ENCODE results near the gene OAT. TPM values are rescaled to one million over a fixed set of nuclear protein-coding genes. Genes with fewer than 3 reads are reported as not detected.

Gene OAT
- total and polyA plus RNA-seq, 2 donors (not counting 3 experiments of a cell fraction or from before 2014, with no cell fraction given): 69.9 to 90.8 TPM

- CTCF ChIA-PET: interaction anchor here (0.6 kb wide), 1 partner anchor 14 kb away, joined by 3 read pairs; no protein-coding TSS in a partner anchor
- H2AFZ ChIP-seq (ENCODE audit: low read depth, low read length): no peak overlapping the region
Measured at GRCh38 chr10:124428207-124428777, 9.6 kb upstream of the OAT start.

More at GRCh38 chr10:124428207-124428777, 9.6 kb upstream of the OAT start:
- H3K9me1 ChIP-seq (replicated peaks; ENCODE audit: control insufficient read depth, extremely low read depth, insufficient read depth, low read length): no peaks in the 10 kb centered on the region
- H4K20me1 ChIP-seq (replicated peaks; ENCODE audit: control insufficient read depth, extremely low read depth, insufficient read depth, low read length): no peaks in the 10 kb centered on the region
- DNase-seq (ENCODE audit: low read depth, low spot score) (no peak), FAIRE-seq (no peak)
- no peaks in the 10 kb centered on the region for H3K4me1 ChIP-seq (ENCODE audit: control insufficient read depth, extremely low read depth, insufficient read depth, low read length)
- POLR2A ChIA-PET: interaction anchor here (0.7 to 1.4 kb wide), 2 partner anchors 9 to 73 kb away, joined by 3 to 4 read pairs; partner anchors contain the start of gene OAT
- no TSS peak for BruUV-seq (replicated peaks)
- H3K36me3 ChIP-seq (ENCODE audit: control insufficient read depth in 2 of 2, extremely low read depth in 1 of 2, insufficient read depth in 2 of 2, low read length in 2 of 2): no peaks in the 10 kb centered on the region
- H3K27ac ChIP-seq (ENCODE audit: insufficient read depth, low read depth, low read length): no peak overlapping the region
- peaks cover 2 to 7% of the 10 kb centered on the region in 2 experiments for H3K27me3 ChIP-seq (ENCODE audit: control insufficient read depth in 2 of 2, insufficient read depth in 2 of 2, low read length in 2 of 2)
- H3K9me3 ChIP-seq (replicated peaks; ENCODE audit: control insufficient read depth, insufficient read depth, low read length): no peaks in the 10 kb centered on the region
- no peak for TF ChIP-seq GATA2 (IDR thresholded peaks at IDR 0.05; ENCODE audit: insufficient read depth, insufficient read length, low read depth, low read length)
- no peak for TF ChIP-seq POLR2A (IDR thresholded peaks at IDR 0.05; ENCODE audit: low read depth, low read length)
- TF ChIP-seq FOS (IDR thresholded peaks at IDR 0.05; ENCODE audit: borderline replicate concordance, insufficient read depth, low read length): no peak
- no peak for TF ChIP-seq MYC (IDR thresholded peaks at IDR 0.05; ENCODE audit: low read depth, low read length)
- no peak for TF ChIP-seq POLR2AphosphoS5 (IDR thresholded peaks at IDR 0.05; ENCODE audit: insufficient read depth, low read depth, low read length)
- TF ChIP-seq JUN (IDR thresholded peaks at IDR 0.05; ENCODE audit: borderline replicate concordance, insufficient read depth, insufficient read length, low read depth): no peak
- no peak for TF ChIP-seq CTCF (IDR thresholded peaks at IDR 0.05; ENCODE audit: extremely low read depth in 1 of 2, insufficient read depth in 1 of 2, low read depth in 1 of 2, low read length in 2 of 2)
- no peak for TF ChIP-seq EZH2 (IDR thresholded peaks at IDR 0.05; ENCODE audit: borderline replicate concordance, low read depth, low read length, severe bottlenecking)
- TF ChIP-seq MAX (IDR thresholded peaks at IDR 0.05; ENCODE audit: insufficient read depth, insufficient read length): no peak
- no peak overlapping the region for H3K9ac ChIP-seq (replicated peaks; ENCODE audit: extremely low read depth, insufficient read depth, low read length)
- H3K4me2 ChIP-seq (ENCODE audit: insufficient read depth, low read length): no peak overlapping the region
- no peak overlapping the region for H3K4me3 ChIP-seq (replicated peaks in 1 of 3; ENCODE audit: insufficient read depth in 1 of 3, low read depth in 1 of 3, low read length in 3 of 3)
- dilution Hi-C loops (cut with MboI; ENCODE audit: extremely low pct_ligation_motif_present, low sequenced_read_pairs): no loop called here
- intact Hi-C loops (cut with micrococcal nuclease): no loop called here
- H3K79me2 ChIP-seq (ENCODE audit: control insufficient read depth, insufficient read depth, low read length): no peaks in the 10 kb centered on the region
